ENCODE measurements around the gene ITK. TPM values are rescaled to one million over a fixed set of nuclear protein-coding genes. Genes with fewer than 3 reads are reported as not detected.

Gene ITK
- not detected in 2 replicates for total RNA-seq

GRCh38 chr5:157180374-157181264 lies at the start of gene ITK:
TSS of gene ITK (plus strand) at chr5:157180840. CDS start at chr5:157180978, 138 bp downstream.

GRCh38 chr5:157142317-157143126 lies 38.1 kb upstream of the ITK start, which contains the start of gene MED7:
TSS of gene MED7 (minus strand) at chr5:157142865. CDS start at chr5:157139431, 3,434 bp downstream.

GRCh38 chr5:157166214-157167213 lies 14.1 kb upstream of the ITK start, which contains the start of gene GARIN3:
TSS of gene GARIN3 (minus strand) at chr5:157166264. CDS start at chr5:157166168, 96 bp downstream.

GRCh38 chr5:157265714-157266285 lies 85.2 kb downstream of the ITK start, which contains the start of gene CYFIP2:
TSS of gene CYFIP2 (plus strand) at chr5:157266123. CDS start at chr5:157285362, 19,239 bp downstream.

Other genes starting within 250 kb of the ITK start
- gene TIMD4, start 217.6 kb upstream of the ITK start, total RNA-seq = not detected in 2 replicates
- not detected in 2 replicates for gene HAVCR1, start 121.7 kb upstream of the ITK start, total RNA-seq
- gene HAVCR2, start 71.8 kb upstream of the ITK start, total RNA-seq = 0.39 and 0.75 TPM in 2 replicates
- 9.7 and 16.6 TPM in 2 replicates for gene MED7, start 38.0 kb upstream of the ITK start, total RNA-seq
- gene GARIN3, start 14.6 kb upstream of the ITK start, total RNA-seq = not detected in 2 replicates
- 1.4 and 4.5 TPM in 2 replicates for gene CYFIP2, start 85.3 kb downstream of the ITK start, total RNA-seq